Mesendoderm (in vitro differentiated cells): ENCODE results near the gene CAMK4.
A peak's percentile ranks its signal among the peaks of the same experiment; 100 is the strongest.

Experiments
- DNase-seq: peaks from one replicate; pipeline ENCODE4 v3.0.0; 2013
- H2AK5ac ChIP-seq: 2 replicates; pipeline ENCODE4 v1.6.1; 2013; ENCODE audit warnings: low read length, inconsistent platforms
- H2BK120ac ChIP-seq: 2 replicates; pipeline ENCODE4 v1.6.1; 2013; ENCODE audit warnings: low read depth, mild to moderate bottlenecking, low read length, moderate library complexity, mixed read lengths
- H2BK15ac ChIP-seq: replicated peaks from 2 replicates; pipeline ENCODE4 v1.6.1; 2013; ENCODE audit warnings: low read depth, mild to moderate bottlenecking, moderate library complexity
- H2BK5ac ChIP-seq: 2 replicates; pipeline ENCODE4 v1.6.1; 2013; ENCODE audit warnings: low read length, inconsistent platforms
- H3K18ac ChIP-seq: 2 replicates; pipeline ENCODE4 v1.6.1; 2013; ENCODE audit warnings: mild to moderate bottlenecking, low read length, mixed read lengths
- H3K23ac ChIP-seq: one replicate; pipeline ENCODE4 v1.6.1; 2013; ENCODE audit warnings: low read length
- H3K27ac ChIP-seq: 2 replicates; pipeline ENCODE4 v1.5.1; 2013; ENCODE audit warnings: low read depth, mild to moderate bottlenecking, inconsistent platforms, low read length, moderate library complexity
- H3K27me3 ChIP-seq: 2 replicates; pipeline ENCODE4 v1.6.1; 2013; ENCODE audit warnings: low read length, control low read depth, mild to moderate bottlenecking, inconsistent platforms; ENCODE audit not compliant: insufficient read depth, poor library complexity
- H3K36me3 ChIP-seq: 2 replicates; pipeline ENCODE4 v1.6.1; 2013; ENCODE audit warnings: low read length, inconsistent platforms; ENCODE audit not compliant: control insufficient read depth, insufficient read depth
- H3K4ac ChIP-seq: one replicate; pipeline ENCODE4 v1.6.1; 2013; ENCODE audit warnings: low read depth, mild to moderate bottlenecking, low read length, moderate library complexity
- H3K4me1 ChIP-seq: 2 replicates; pipeline ENCODE4 v1.6.1; 2013; ENCODE audit warnings: low read depth, low read length, inconsistent platforms; ENCODE audit not compliant: control insufficient read depth
- H3K4me2 ChIP-seq: 2 replicates; pipeline ENCODE4 v1.6.1; 2013; ENCODE audit warnings: low read length
- H3K4me3 ChIP-seq: 2 replicates; pipeline ENCODE4 v1.5.1; 2013; ENCODE audit warnings: mild to moderate bottlenecking, low read length
- H3K56ac ChIP-seq: one replicate; pipeline ENCODE4 v1.6.1; 2013; ENCODE audit warnings: low read length
- H3K79me1 ChIP-seq: 2 replicates; pipeline ENCODE4 v1.6.1; 2013; ENCODE audit warnings: low read length, inconsistent platforms
- H3K79me2 ChIP-seq: 2 replicates; pipeline ENCODE4 v1.6.1; 2013; ENCODE audit warnings: mild to moderate bottlenecking, low read length; ENCODE audit not compliant: control insufficient read depth, insufficient read depth
- H3K9ac ChIP-seq: 2 replicates; pipeline ENCODE4 v1.6.1; 2013; ENCODE audit warnings: low read length, inconsistent platforms
- H4K5ac ChIP-seq: one replicate; pipeline ENCODE4 v1.6.1; 2013; ENCODE audit warnings: low read length
- H4K8ac ChIP-seq: one replicate; pipeline ENCODE4 v1.6.1; 2013; ENCODE audit warnings: low read depth, mild to moderate bottlenecking, control low read depth, low read length, moderate library complexity
- WGBS: extraction: QIAGEN DNeasy Blood & Tissue Kit; methylation state at CpG from one replicate; pipeline ENCODE4 v1.1.7; 2013; ENCODE audit warnings: low lambda C conversion rate, missing lambda C conversion rate; ENCODE audit not compliant: insufficient coverage; ENCODE audit errors: extremely low coverage; 5-methylcytosine and 5-hydroxymethylcytosine counted together

CAMK4 gene

GRCh38 chr5:111229221-111229835 is 5.1 kb downstream of the CAMK4 start:
- no peak overlapping the region for H3K23ac ChIP-seq
- no peak overlapping the region for H2BK5ac ChIP-seq
- no peaks in the 10 kb centered on the region for H3K27me3 ChIP-seq
- H3K4me3 ChIP-seq, result no peak overlapping the region
- H3K56ac ChIP-seq, result no peak overlapping the region
- H3K36me3 ChIP-seq, result no peaks in the 10 kb centered on the region
- no peak overlapping the region for H3K4ac ChIP-seq
- no peak overlapping the region for H2BK120ac ChIP-seq
- no peak overlapping the region for H3K27ac ChIP-seq
- no peak overlapping the region for H2BK15ac ChIP-seq
- no peaks in the 10 kb centered on the region for H3K79me2 ChIP-seq
- peak overlapping the region; percentile 28 for H3K18ac ChIP-seq
- no CpG with 5 or more reads among the region's 5 CpGs for WGBS
- H2AK5ac ChIP-seq, result no peak overlapping the region
- H4K5ac ChIP-seq, result no peak overlapping the region
- H3K4me2 ChIP-seq, result no peak overlapping the region
- H3K79me1 ChIP-seq, result no peaks in the 10 kb centered on the region
- H4K8ac ChIP-seq, result no peak overlapping the region
- no peak for DNase-seq
- H3K4me1 ChIP-seq, result no peaks in the 10 kb centered on the region
- no peak overlapping the region for H3K9ac ChIP-seq

GRCh38 chr5:111229871-111230810 is 6.0 kb downstream of the CAMK4 start:
- no peak overlapping the region for H4K8ac ChIP-seq
- no peaks in the 10 kb centered on the region for H3K79me2 ChIP-seq
- no peaks in the 10 kb centered on the region for H3K36me3 ChIP-seq
- no peak for DNase-seq
- no peak overlapping the region for H3K23ac ChIP-seq
- H2AK5ac ChIP-seq, result no peak overlapping the region
- H2BK120ac ChIP-seq, result no peak overlapping the region
- H4K5ac ChIP-seq, result no peak overlapping the region
- H3K9ac ChIP-seq, result no peak overlapping the region
- no peak overlapping the region for H3K56ac ChIP-seq
- H3K4ac ChIP-seq, result no peak overlapping the region
- no peak overlapping the region for H2BK15ac ChIP-seq
- no peak overlapping the region for H3K4me2 ChIP-seq
- no peak overlapping the region for H3K27ac ChIP-seq
- H3K4me1 ChIP-seq, result no peaks in the 10 kb centered on the region
- no peak overlapping the region for H2BK5ac ChIP-seq
- H3K79me1 ChIP-seq, result no peaks in the 10 kb centered on the region
- H3K18ac ChIP-seq, result peak overlapping the region; percentile 28
- no CpG with 5 or more reads among the region's 4 CpGs for WGBS
- H3K27me3 ChIP-seq, result no peaks in the 10 kb centered on the region
- no peak overlapping the region for H3K4me3 ChIP-seq

- no peak overlapping the region for H3K4me3 ChIP-seq
- no peaks in the 10 kb centered on the region for H3K79me2 ChIP-seq
- no peak overlapping the region for H3K4ac ChIP-seq
- H3K27ac ChIP-seq, result no peak overlapping the region
- no peak overlapping the region for H2AK5ac ChIP-seq
- H4K8ac ChIP-seq, result no peak overlapping the region
- no CpG with 5 or more reads among the region's 1 CpG for WGBS
- H3K56ac ChIP-seq, result no peak overlapping the region
- H3K4me1 ChIP-seq, result no peaks in the 10 kb centered on the region
- H3K23ac ChIP-seq, result no peak overlapping the region
- no peak overlapping the region for H4K5ac ChIP-seq
- no peak overlapping the region for H2BK5ac ChIP-seq
- no peak overlapping the region for H2BK120ac ChIP-seq
- no peak overlapping the region for H2BK15ac ChIP-seq
- no peaks in the 10 kb centered on the region for H3K79me1 ChIP-seq
- H3K9ac ChIP-seq, result no peak overlapping the region
- H3K4me2 ChIP-seq, result no peak overlapping the region
- no peaks in the 10 kb centered on the region for H3K27me3 ChIP-seq
- no peak for DNase-seq
- no peak overlapping the region for H3K18ac ChIP-seq
- no peaks in the 10 kb centered on the region for H3K36me3 ChIP-seq
Measured at GRCh38 chr5:111231119-111231518, 6.9 kb downstream of the CAMK4 start.

- Histone ChIP-seq H3K27ac (no peak overlapping the region), H2AK5ac (no peak overlapping the region), H4K8ac (no peak overlapping the region), H3K4me3 (no peak overlapping the region), H4K5ac (no peak overlapping the region), H3K18ac (no peak overlapping the region), H3K4me1 (no peaks in the 10 kb centered on the region), H3K56ac (no peak overlapping the region), H2BK15ac (no peak overlapping the region), H3K79me2 (no peaks in the 10 kb centered on the region), H3K4me2 (no peak overlapping the region), H3K23ac (no peak overlapping the region), H3K9ac (no peak overlapping the region), H3K36me3 (no peaks in the 10 kb centered on the region), H2BK120ac (no peak overlapping the region), H3K4ac (no peak overlapping the region), H3K27me3 (no peaks in the 10 kb centered on the region), H3K79me1 (no peaks in the 10 kb centered on the region), H2BK5ac (no peak overlapping the region)
- DNase-seq, result no peak
- no CpG with 5 or more reads among the region's 1 CpG for WGBS
Measured at GRCh38 chr5:111232311-111233051, 8.3 kb downstream of the CAMK4 start.

GRCh38 chr5:111233052-111233374 is 8.8 kb downstream of the CAMK4 start:
- Histone ChIP-seq H3K18ac (no peak overlapping the region), H4K5ac (no peak overlapping the region), H2BK120ac (no peak overlapping the region), H3K79me1 (no peaks in the 10 kb centered on the region), H3K4me1 (no peaks in the 10 kb centered on the region), H2AK5ac (no peak overlapping the region), H3K79me2 (no peaks in the 10 kb centered on the region), H3K27me3 (no peaks in the 10 kb centered on the region), H3K4me3 (no peak overlapping the region), H2BK5ac (no peak overlapping the region), H3K36me3 (no peaks in the 10 kb centered on the region), H3K27ac (no peak overlapping the region), H3K9ac (no peak overlapping the region), H3K4ac (no peak overlapping the region), H3K4me2 (no peak overlapping the region), H2BK15ac (no peak overlapping the region), H4K8ac (no peak overlapping the region), H3K23ac (no peak overlapping the region), H3K56ac (no peak overlapping the region)
- WGBS, result no CpG with 5 or more reads among the region's 2 CpGs
- DNase-seq, result no peak
